NCI-H1048 (cell line): ENCODE measurements around the gene CRYBA1.
A peak's percentile ranks its signal among the peaks of the same experiment; 100 is the strongest.
"Not testable (repeated sequence)": the region's sequence is repeated elsewhere in the genome, so short reads cannot be mapped to it uniquely, and the experiment has no call there.

Source experiments
- DNase-seq: peaks from one replicate; lab custom pipeline; 2025; lab: John Stamatoyannopoulos, UW

The CRYBA1 gene, protein sequence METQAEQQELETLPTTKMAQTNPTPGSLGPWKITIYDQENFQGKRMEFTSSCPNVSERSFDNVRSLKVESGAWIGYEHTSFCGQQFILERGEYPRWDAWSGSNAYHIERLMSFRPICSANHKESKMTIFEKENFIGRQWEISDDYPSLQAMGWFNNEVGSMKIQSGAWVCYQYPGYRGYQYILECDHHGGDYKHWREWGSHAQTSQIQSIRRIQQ

GRCh38 chr17:29246628-29247027 lies at the start of gene CRYBA1:
CRYBA1 (plus strand) TSS chr17:29246859; CDS start chr17:29246864, 5 bp downstream.
- no peak for DNase-seq

GRCh38 chr17:29197516-29198272 lies 49.0 kb upstream of the CRYBA1 start:
- no peak for DNase-seq

DNA sequence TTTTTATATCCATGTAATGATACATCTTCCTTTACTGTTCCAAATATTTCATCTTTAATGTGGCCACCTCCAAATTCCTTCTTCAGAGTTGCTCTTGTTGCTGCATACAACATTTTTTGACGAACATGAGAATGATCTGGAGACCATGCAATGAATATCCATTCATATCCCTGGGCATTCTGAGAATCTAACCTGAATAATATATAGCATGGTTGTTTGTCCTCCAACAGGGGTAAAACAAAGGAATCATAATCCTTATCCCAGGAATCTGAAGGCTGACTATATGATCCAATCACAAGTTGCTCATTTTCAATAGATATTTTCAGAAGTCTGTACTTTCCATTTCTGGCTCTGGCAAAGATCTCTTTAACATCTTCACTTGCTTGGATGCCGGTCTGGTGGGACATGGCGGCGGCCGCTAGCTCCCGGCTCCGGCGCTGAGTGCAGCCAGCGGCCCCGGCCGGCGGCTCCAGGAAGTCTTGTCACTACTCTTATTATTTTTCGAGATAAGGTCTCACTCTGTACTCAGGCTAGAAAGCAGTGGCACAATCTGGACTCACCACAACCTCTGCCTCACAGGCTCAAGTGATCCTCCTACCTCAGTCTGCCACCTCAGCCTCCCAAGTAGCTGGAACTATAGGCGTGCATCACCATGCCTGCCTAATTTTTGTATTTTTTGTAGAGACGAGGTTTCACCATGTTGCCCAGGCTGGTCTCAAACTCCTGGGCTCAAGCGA lies 42.4 kb upstream of the CRYBA1 start:
- DNase-seq, result not testable (repeated sequence)

- DNase-seq, result no peak
Measured at GRCh38 chr17:29205047-29205446, 41.6 kb upstream of the CRYBA1 start.

DNA sequence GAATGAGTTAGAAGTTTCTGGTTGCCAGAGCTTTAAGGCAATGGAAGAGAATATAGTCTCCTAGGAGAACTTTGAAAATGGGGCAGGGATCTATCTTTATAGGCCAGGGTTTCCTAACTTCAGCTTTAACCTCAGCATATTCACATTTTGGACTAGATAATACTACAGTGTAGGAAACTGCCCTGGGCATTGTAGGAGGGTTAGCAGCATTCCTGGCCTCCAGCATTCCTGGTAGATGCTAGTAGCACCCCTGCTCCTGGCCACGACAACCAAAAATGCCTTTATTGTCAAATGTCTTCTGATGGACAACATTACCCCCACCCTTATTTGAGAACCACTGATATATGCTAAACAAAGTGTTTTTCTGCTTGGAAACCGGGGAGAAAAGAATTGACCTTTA lies 38.7 kb upstream of the CRYBA1 start:
- no peak for DNase-seq

DNA sequence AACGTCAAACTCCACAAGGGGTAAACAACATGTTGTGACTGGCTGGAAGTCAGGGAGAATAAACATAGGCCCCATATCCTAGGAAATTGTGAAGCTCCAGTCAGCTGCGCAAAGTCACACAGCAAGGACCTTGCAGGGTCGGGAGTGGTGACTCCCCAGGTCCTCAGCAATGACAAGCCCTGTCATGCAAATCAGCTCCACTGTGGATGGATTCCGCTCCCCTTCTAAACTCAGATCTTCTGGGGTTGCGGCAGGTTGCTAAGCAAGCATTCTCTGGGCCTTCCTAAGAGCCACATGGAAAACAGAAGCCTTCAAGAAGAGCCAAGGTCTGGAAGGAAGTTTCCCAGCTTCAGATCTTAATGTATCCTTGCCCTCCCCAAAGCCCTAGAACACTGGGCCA lies 37.6 kb upstream of the CRYBA1 start:
- no peak for DNase-seq

GRCh38 chr17:29210879-29211278 lies 35.8 kb upstream of the CRYBA1 start:
- DNase-seq, result no peak

DNA sequence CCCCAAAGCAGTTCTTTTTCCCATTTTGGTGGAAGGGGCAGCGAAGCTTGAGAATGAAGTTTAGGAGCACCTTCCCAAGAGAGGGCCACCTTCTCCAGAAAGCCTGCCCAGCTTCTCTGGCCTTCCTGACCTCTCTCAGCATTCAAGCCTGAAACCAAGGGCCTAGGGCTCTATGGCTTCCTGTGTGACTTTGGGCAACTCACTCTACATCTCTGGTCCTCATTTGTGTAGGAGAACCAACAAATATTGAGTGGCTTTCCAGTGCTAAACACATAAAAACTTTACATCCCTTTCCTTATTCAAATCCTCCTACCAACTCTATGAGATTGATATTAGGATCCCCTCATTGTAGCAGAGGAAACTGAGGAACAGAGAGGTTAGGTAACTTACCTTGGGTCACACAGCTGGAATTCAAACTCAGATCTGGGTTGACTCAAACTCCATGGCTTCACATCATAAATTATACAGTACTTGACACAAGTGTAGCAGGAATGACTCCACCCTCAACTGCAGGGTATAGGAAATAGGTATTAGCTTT lies 34.5 kb upstream of the CRYBA1 start:
- no peak for DNase-seq

- DNase-seq, result no peak
Measured at GRCh38 chr17:29212681-29213121, 34.0 kb upstream of the CRYBA1 start.

DNA sequence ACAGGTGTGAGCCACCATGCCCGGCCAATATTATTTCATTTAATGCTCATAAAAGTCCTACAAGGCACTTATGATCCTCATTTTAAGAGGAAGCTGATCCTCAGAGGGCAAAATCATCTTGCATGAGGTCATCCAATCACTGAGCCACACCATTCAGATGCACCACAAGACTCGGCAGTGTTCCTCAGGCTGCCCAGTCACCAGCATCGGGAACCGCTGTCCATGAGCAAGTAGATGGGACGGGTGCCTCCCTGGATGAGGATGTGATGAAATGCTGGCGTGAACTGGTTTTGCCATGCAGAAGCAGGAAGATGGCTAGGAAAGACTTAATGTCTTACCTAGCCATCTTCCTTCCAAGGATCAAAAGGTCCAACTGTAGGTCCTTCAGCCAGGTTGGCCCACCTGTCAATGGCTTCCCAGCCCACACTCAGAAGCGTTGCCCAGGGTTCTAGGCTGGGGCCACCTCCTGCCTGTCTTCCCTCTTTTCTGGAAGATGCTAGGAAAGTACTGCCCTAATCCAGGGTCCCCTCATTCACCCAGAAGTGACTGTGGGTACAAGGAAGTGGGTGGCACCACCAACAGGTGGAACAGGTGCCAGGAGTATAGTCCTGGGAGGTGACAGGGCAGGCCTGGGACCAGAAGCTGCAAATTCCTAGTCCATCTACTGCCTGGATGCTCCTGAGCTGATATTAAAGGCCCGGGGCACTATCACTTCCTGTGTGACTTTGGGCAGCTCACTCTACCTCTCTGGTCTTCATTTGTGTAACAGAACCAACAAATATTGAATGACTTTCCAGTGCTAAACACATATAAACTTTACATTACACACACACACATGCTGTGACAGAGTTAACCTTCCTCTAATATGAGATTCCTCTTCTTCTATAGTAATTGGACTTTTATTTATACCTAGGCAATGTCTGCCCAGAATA lies 32.2 kb upstream of the CRYBA1 start:
- no peak for DNase-seq

- DNase-seq, result no peak
Measured at GRCh38 chr17:29215174-29215573, 31.5 kb upstream of the CRYBA1 start.

DNA sequence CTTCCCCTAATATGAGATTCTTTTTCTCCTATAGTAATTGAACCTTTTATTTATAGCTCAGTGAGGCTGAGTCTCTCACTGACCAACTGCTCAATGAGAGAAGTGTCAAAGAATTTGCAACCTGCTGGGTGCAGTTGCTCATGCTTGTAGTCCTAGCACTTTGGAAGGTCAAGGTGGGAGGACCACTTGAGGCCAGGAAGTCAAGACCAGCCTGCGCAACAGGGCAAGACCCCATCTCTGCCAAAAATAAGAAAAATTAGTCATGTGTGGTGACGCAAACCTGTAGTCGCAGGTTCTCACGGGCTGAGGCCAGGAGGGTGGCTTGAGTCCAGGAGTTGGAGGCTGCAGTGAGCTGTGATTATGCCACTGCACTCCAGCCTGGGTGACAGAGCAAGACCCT lies 30.9 kb upstream of the CRYBA1 start:
- DNase-seq, result no peak

DNA sequence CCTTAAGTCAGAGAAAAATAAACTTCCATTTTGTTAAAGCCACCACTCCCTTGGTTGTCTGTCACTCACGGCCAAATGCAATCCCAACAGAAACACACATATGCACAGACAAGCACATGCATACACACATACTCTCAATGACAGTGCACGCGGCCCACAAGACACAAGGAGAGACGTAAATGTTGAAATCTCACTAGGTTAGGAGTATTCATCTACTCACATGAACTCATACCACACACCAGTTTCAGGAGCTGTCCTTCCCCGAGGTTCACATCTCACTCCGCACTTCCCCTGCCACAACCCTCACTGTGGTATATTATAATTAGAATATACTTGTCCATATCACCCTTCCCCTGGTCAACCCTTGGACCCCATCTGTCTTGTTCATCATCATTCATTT lies 30.5 kb upstream of the CRYBA1 start:
- DNase-seq, result no peak

DNA sequence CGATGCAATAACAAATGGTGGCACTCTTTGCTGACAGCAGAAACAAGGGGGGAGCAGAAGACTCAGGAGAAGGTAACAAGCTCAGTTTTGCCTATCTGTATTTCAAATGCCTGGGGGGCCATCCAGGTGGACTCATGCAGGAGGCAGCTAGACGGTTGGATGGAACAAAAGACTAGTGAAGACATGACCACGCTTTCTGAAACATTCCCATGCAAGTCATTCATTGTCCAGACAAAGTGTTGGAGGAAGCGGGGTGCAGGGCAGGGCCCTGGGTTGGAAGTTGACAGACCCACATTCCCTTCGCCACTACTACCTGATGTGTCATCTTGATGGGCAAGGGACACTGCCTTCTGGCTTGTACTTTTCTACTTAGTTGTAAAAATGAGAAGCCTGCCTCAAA lies 29.8 kb upstream of the CRYBA1 start:
- no peak for DNase-seq

DNA sequence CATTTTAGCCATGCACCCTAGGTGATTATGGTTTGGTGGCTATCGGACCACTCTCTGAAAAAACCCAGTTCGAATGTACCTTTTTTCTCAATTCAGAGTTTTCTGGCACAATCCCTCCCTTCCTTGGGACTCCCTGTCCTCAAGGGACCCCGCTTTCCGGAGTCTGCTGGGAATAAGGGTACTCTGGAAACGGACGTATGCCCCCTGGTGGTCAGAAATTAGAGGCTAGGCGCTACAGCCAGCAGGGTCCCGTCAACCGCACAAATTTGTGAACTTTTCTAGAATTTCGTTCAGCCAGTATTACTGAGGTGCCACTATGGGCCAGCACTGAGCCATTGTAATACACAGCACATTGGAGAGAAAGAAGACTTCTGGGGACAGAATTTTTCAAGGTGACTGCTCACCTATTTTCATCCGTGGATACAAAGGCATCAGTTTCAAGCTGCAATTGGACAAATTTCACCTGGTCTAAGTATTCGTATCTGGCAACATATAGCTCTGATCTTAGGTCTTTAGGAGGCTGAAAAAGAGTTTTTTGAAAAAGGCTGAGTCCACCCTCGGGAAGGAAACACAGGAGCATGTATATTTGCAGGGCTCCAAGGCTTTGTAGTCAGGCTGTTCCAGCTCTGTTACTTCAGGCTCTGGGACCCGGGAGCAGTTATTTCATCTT lies 27.1 kb upstream of the CRYBA1 start:
- DNase-seq, result peak; percentile 60

- not testable (repeated sequence) for DNase-seq
Measured at GRCh38 chr17:29221338-29221737, 25.3 kb upstream of the CRYBA1 start.

GRCh38 chr17:29225396-29225795 lies 21.3 kb upstream of the CRYBA1 start:
- no peak for DNase-seq

DNA sequence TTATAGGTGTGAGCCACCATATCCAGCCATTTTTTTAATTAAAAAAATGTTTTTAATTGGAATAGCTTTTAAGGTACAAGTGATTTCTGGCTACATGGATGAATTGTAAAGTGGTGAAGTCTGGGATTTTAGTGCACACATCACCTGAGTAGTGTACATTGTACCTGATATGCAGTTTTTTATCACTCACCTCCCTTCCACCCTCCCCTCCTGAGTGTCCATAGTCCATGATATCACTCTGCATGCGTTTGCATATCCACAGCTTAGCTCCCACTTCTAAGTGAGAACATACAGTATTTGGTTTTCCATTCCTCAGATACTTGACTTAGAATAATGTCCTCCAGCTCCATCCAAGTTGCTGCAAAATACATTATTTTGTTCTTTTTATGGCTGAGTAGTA lies 13.4 kb upstream of the CRYBA1 start:
- DNase-seq, result no peak

DNA sequence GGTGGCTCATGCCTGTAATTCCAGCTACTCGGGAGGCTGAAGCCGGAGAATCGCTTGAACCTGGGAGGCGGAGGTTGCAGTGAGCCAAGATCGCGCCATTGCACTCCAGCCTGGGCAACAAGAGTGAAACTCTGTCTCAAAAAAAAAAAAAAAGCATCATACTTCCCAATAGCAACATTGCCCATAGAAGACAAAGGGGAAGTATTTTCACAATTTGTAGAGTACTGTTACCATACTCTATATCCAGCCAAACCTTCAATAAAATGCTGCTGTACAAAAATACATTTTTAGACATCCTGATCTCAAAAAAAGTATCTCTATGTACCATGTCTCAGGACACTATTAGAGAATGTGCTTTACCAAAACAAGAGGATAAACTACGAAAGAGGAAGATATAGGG lies 11.7 kb upstream of the CRYBA1 start:
- DNase-seq, result not testable (repeated sequence)

DNA sequence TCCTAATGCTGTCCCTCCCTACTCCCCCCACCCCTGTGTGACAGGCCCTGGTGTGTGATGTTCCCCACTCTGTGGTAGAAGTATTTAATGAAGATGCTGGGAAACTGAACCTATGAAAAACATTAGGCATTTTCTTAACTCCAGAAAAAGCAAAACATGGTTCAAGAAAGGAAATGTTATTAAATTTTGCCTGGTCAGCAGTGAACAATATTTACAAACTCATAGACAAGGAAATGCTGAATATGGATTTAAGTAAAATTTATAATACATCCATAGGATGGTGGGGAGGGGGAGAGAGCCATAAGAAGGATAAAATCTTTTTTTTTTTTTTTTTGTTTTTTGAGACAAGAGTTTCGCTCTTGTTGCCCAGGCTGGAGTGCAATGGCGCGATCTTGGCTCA lies 10.8 kb upstream of the CRYBA1 start:
- no peak for DNase-seq
